HepG2 (cell line): Measurements from ENCODE around the gene KLF16. TPM values are rescaled to one million over a fixed set of nuclear protein-coding genes. Genes with fewer than 3 reads are reported as not detected.

Experiments
- FOXP4 ChIP-seq: sonication (generic); formaldehyde crosslinking; IDR thresholded peaks from 2 replicates; pipeline ENCODE4 v1.4.0; 2020; ENCODE audit warnings: missing genetic modification reagents
- GABPB1 ChIP-seq: IDR thresholded peaks from 2 replicates; pipeline ENCODE4 v1.6.1; 2016; ENCODE audit warnings: mild to moderate bottlenecking, missing genetic modification reagents, moderate library complexity, missing compliant biosample characterization
- HNF1B ChIP-seq: sonication (generic); formaldehyde crosslinking; IDR thresholded peaks from 2 replicates; pipeline ENCODE4 v1.5.1; 2020; ENCODE audit warnings: mild to moderate bottlenecking, moderate library complexity, missing genetic modification reagents
- LCORL ChIP-seq, 2 experiments: fragments of 450-650 bp in 1 of 2; sonication (generic) in 1 of 2; formaldehyde crosslinking in 1 of 2; IDR thresholded peaks; 2 replicates each; pipeline versions ENCODE4 v1.5.0 to v1.6.1; 2017 to 2020; ENCODE audit warnings: antibody characterized with exemption in 1 of 2, missing genetic modification reagents in 1 of 2
- MBNL3 ChIP-seq: fragments of 250-450 bp; sonication (Bioruptor Pico); conservative IDR thresholded peaks from 2 replicates; pipeline ENCODE4 v1.8.0; 2022; ENCODE audit warnings: mild to moderate bottlenecking, inconsistent platforms
- MYNN ChIP-seq: sonication (generic); formaldehyde crosslinking; IDR thresholded peaks from 2 replicates; pipeline ENCODE4 v1.4.0; 2020; ENCODE audit warnings: mild to moderate bottlenecking, low read depth, missing genetic modification reagents
- PAWR ChIP-seq: sonication (generic); formaldehyde crosslinking; IDR thresholded peaks from 2 replicates; pipeline ENCODE4 v1.4.0; 2020; ENCODE audit warnings: missing genetic modification reagents, mild to moderate bottlenecking, borderline replicate concordance
- POLR2G ChIP-seq: fragments of 200-400 bp; formaldehyde crosslinking; IDR thresholded peaks from 2 replicates; pipeline ENCODE4 v1.6.1; 2018; ENCODE audit warnings: mild to moderate bottlenecking, low read depth, low read length, moderate library complexity
- SAP130 ChIP-seq: IDR thresholded peaks from 2 replicates; pipeline ENCODE4 v1.6.1; 2016; ENCODE audit warnings: low read depth
- SP140L ChIP-seq: sonication (generic); formaldehyde crosslinking; IDR thresholded peaks from 2 replicates; pipeline ENCODE4 v1.4.0; 2020; ENCODE audit warnings: missing genetic modification reagents, borderline replicate concordance
- TARDBP ChIP-seq: sonication (generic); formaldehyde crosslinking; IDR thresholded peaks from 2 replicates; pipeline ENCODE4 v1.8.0; 2022; ENCODE audit warnings: mild to moderate bottlenecking, missing genetic modification reagents
- ZNF235 ChIP-seq: sonication (generic); formaldehyde crosslinking; IDR thresholded peaks from 2 replicates; pipeline ENCODE4 v1.8.1; 2023; ENCODE audit warnings: mild to moderate bottlenecking, missing genetic modification reagents, borderline replicate concordance
- ZNF30 ChIP-seq: sonication (generic); formaldehyde crosslinking; IDR thresholded peaks from 2 replicates; pipeline ENCODE4 v1.5.0; 2020; ENCODE audit warnings: mild to moderate bottlenecking, missing genetic modification reagents
- ZNF331 ChIP-seq: sonication (generic); formaldehyde crosslinking; IDR thresholded peaks from 2 replicates; pipeline ENCODE4 v1.4.0; 2020; ENCODE audit warnings: missing genetic modification reagents
- ZNF749 ChIP-seq: sonication (generic); formaldehyde crosslinking; IDR thresholded peaks from 2 replicates; pipeline ENCODE4 v1.8.0; 2022; ENCODE audit warnings: mild to moderate bottlenecking, missing genetic modification reagents, moderate library complexity, borderline replicate concordance
- ZNF773 ChIP-seq: sonication (generic); formaldehyde crosslinking; IDR thresholded peaks from 2 replicates; pipeline ENCODE4 v1.4.0; 2020; ENCODE audit warnings: missing genetic modification reagents, borderline replicate concordance
- ZNF788 ChIP-seq: sonication (generic); formaldehyde crosslinking; IDR thresholded peaks from 2 replicates; pipeline ENCODE4 v1.5.0; 2020; ENCODE audit warnings: mild to moderate bottlenecking, missing genetic modification reagents, borderline replicate concordance
- polyA plus RNA-seq, 8 experiments: library from polyadenylated mRNA; depleted of rRNA in 3 of 8; stranded (reverse) in 7 of 8; unstranded in 1 of 8; fragments of >200 nt; fragmentation: Illumina TruSeq in 4 of 8; extraction: Trizol in 4 of 8; gene quantifications; 2 replicates each; pipeline versions ENCODE4 v1.2.1 to v1.2.3, GENCODE V29; 2011 to 2016; ENCODE audit warnings: low read depth in 4 of 8, missing spikeins in 1 of 8, mixed read lengths in 1 of 8; ENCODE audit not compliant: insufficient read depth in 1 of 8
- total RNA-seq, 5 experiments: library from RNA; depleted of rRNA; stranded (reverse); fragments of >200 nt; fragmentation: Illumina TruSeq; extraction: Trizol; gene quantifications; 2 replicates each; pipeline ENCODE4 v1.2.3, GENCODE V29; 2016; ENCODE audit warnings: low read depth in 1 of 5
- TF ChIP-seq, protein P1 (sequence below): sonication (generic); formaldehyde crosslinking; IDR thresholded peaks from 2 replicates; pipeline ENCODE4 v1.4.0; 2020; ENCODE audit warnings: missing genetic modification reagents

The KLF16 gene
- total and polyA plus RNA-seq, 2 of the 13 experiments (the other 11 are each of a cell fraction or from before 2014, with no cell fraction given): 3.5 to 6.7 TPM

DNA sequence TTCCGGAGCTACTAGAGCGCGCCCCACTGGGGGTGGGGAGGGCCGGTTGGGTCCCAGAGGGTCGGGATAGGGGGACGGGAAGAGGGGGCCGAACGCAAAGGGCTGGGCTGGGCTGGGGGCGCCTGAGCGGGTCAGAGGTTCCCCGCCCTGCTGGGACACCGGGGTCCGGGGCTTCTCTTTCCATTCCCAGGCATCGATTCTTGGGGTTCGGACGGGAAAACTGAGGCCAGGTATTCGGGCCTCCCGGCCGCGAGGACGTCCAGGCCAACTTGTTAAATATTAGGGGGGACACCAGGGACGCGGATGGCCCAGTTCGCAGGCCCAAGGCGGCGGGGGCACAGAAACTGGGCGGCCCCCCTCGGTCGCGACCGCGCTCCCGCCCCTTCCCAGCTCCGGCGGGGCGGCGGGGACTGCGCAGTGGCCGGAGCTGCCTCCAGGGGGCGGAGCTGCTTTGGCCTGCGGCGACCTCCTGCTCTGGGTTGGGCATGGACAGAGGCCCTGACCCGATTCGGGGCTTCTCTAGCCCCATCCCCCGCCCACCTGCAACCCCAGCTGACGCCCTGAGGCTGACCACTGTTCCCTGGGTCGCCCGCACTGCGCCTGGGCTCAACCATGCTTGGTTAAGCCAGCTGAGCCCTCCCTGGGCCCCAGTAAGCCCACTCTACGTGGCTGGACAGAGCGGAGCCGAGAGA lies 1.2 kb upstream of the KLF16 start (continued):
- TF ChIP-seq PAWR: no peak
- TF ChIP-seq GABPB1 (CRISPR knock-in tag): peak; percentile 15
- peak; percentile 56 for TF ChIP-seq SAP130 (CRISPR knock-in tag)
- 0 out of 2 replicates have a peak, but pooled peaks have one; percentile 9 for TF ChIP-seq ZNF235 (CRISPR knock-in tag)
- TF ChIP-seq ZNF788 (CRISPR knock-in tag): peak; percentile 69; the same call in 1 of the 2 replicates
- TF ChIP-seq ZNF30 (CRISPR knock-in tag): 0 out of 2 replicates have a peak, but pooled peaks have one; percentile 64
- no peak for TF ChIP-seq SP140L (CRISPR knock-in tag)
- TF ChIP-seq ZNF773: no peak
- no peak for TF ChIP-seq MYNN (CRISPR knock-in tag)
- TF ChIP-seq FOXP4 (CRISPR knock-in tag): 0 out of 2 replicates have a peak, but pooled peaks have one; percentile 13
- TF ChIP-seq ZNF331 (CRISPR knock-in tag): peak; percentile 74
- peak; percentile 12 for TF ChIP-seq HNF1B (CRISPR knock-in tag)
- no peak for TF ChIP-seq LCORL (IDR thresholded peaks at IDR 0.05)
- peak; percentile 68 for TF ChIP-seq LCORL (CRISPR knock-in tag; IDR thresholded peaks at IDR 0.05)
- TF ChIP-seq ZNF749 (CRISPR knock-in tag): no peak
- TF ChIP-seq, protein P1, sequence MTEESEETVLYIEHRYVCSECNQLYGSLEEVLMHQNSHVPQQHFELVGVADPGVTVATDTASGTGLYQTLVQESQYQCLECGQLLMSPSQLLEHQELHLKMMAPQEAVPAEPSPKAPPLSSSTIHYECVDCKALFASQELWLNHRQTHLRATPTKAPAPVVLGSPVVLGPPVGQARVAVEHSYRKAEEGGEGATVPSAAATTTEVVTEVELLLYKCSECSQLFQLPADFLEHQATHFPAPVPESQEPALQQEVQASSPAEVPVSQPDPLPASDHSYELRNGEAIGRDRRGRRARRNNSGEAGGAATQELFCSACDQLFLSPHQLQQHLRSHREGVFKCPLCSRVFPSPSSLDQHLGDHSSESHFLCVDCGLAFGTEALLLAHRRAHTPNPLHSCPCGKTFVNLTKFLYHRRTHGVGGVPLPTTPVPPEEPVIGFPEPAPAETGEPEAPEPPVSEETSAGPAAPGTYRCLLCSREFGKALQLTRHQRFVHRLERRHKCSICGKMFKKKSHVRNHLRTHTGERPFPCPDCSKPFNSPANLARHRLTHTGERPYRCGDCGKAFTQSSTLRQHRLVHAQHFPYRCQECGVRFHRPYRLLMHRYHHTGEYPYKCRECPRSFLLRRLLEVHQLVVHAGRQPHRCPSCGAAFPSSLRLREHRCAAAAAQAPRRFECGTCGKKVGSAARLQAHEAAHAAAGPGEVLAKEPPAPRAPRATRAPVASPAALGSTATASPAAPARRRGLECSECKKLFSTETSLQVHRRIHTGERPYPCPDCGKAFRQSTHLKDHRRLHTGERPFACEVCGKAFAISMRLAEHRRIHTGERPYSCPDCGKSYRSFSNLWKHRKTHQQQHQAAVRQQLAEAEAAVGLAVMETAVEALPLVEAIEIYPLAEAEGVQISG (CRISPR knock-in tag): peak; percentile 74; the same call in 1 of the 2 replicates
- TF ChIP-seq MBNL3 (CRISPR knock-in tag): no peak
- TF ChIP-seq POLR2G: peak; percentile 63; the same call in 1 of the 2 replicates
- TF ChIP-seq TARDBP: peak; percentile 77
